ENCODE data around the gene NBEA.
A peak's percentile ranks its signal among the peaks of the same experiment; 100 is the strongest.
"Not testable (repeated sequence)": the region's sequence is repeated elsewhere in the genome, so short reads cannot be mapped to it uniquely, and the experiment has no call there.

NBEA gene

DNA sequence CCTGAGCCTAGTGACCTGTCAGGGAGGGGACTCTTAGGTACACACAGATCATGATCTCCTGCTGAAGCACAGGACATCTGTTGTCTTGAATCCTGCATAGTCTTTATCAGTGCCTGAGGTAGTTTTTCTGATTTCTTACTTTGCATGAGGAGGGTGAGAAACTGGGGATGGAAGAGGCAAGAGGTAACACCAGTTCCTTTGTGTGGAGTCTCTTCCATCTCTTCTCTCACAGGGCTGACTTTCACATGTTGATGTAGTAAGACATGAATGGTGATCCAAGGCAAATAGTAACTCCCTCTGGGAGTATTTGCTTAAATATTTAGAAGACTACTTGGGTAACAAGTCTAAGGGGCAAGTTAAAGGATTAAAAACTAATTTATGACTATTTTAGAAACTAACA is 9.5 kb downstream of the NBEA start:
- no peak for DNase-seq

GRCh38 chr13:34959489-34959888 is 17.4 kb downstream of the NBEA start:
- DNase-seq = no peak

- no peak for DNase-seq
These were observed 22.5 kb downstream of the NBEA start for GRCh38 chr13:34964558-34964957.

- peak; percentile 65 for DNase-seq
These were observed 25.9 kb downstream of the NBEA start for GRCh38 chr13:34967851-34968562.

DNA sequence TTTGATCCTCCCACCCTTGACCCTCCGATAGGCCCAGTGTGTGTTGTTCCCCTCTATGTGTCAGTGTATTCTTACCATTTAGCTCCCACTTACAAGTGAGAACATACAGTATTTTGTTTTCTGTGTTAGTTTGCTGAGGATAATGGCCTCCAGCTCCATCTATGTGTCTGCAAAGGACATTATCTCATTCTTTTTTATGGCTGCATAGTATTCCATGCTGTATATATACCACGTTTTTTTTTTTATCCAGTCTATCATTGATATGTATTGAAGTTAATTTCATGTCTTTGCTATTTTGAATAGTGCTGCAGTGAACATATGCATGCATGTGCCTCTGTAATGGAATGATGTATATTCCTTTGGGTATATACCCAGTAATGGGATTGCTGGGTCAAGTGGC is 27.5 kb downstream of the NBEA start:
- DNase-seq = not testable (repeated sequence)

DNA sequence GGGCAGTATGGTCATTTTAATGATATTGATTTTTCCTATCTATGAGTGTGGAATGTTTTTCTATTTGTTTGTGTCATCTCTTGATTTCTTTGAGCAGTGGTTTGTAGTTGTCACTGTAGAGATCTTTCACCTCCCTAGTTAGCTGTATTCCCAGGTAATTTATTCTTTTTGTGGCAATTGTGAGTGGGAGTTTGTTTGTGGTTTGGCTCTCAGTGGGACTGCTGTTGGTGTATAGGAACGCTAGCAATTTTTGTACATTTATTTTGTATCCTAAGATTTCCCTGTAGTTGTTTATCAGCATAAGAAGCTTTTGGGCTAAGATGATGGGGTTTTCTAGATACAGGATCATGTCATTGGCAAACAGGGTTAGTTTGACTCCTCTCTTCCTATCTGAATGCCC is 28.9 kb downstream of the NBEA start:
- no peak for DNase-seq

DNA sequence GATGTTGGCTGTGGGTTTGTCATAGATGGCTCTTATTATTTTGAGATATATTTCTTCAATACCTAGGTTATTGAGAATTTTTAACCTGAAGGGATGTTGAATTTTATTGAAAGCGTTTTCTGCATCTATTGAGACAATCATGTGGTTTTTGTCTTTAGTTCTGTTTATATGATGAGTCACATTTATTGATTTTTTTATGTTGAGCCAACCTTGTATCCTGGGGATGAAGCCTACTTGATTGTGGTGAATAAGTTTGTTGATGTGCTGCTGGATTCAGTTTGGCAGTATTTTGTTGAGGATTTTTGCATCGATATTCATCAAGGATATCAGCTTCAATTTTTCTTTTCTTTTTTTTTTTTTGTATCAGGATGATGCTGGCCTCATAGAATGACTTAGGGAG is 29.4 kb downstream of the NBEA start:
- no peak for DNase-seq

- not testable (repeated sequence) for DNase-seq
These were observed 43.1 kb downstream of the NBEA start for GRCh38 chr13:34985199-34985598.

- no peak for DNase-seq
These were observed 46.3 kb downstream of the NBEA start for GRCh38 chr13:34988330-34988791.

DNA sequence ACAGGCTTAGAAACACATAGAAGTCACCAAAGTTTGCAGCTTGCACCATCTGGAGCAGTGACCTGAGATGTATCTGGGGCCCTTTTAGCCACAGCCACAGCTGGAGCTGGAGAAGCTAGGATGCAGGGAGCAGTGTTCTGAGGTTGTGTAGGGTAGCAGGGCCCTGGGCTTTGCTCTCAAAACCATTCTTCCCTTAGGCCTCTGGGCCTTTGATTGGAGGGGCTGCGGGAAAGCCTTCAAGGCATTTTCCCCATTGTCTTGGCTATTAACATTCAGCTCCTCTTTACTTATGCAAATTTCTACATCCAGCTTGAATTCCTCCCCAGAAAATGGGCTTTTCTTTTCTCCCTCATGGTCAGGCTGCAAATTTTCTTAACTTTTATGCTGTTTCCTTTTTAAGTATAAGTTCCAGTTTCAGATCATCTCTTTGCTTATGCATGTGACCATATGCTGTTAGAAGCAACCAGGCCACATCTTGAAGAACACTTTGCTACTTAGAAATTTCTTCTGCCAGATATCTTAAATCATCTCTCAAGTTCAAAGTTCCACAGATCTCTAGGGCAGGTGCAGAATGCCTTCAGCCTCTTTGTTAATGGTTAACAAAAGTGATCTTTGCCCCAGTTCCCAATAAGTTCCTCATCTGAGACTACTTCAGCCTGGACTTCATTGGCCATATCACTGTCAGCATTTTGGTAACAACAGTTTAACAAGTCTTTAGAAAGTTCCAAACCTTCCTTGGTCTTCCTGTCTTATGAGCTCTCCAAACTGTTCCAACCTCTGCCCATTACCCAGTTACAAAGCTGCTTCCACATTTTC is 48.5 kb downstream of the NBEA start:
- DNase-seq = no peak

GRCh38 chr13:34993470-34993869 is 51.4 kb downstream of the NBEA start:
- no peak for DNase-seq

DNA sequence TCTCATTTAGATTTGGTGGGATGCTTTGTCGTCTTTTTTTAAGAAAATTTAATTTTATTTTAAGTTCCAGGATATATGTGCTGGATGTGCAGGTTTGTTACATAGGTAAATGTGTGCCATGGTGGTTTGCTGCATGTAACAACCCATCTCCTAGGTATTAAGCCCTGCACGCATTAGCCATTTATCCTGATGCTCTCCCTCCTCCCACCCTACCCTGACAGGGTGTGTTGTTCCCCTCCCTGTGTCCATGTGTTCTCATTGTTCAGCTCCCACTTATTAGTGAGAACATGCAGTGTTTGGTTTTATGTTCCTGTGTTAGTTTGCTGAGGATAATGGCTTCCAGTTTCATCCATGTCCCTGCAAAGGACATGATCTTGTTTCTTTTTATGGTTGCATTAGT is 61.7 kb downstream of the NBEA start:
- DNase-seq = not testable (repeated sequence)

- DNase-seq = no peak
These were observed 63.0 kb downstream of the NBEA start for GRCh38 chr13:35005051-35005450.

DNA sequence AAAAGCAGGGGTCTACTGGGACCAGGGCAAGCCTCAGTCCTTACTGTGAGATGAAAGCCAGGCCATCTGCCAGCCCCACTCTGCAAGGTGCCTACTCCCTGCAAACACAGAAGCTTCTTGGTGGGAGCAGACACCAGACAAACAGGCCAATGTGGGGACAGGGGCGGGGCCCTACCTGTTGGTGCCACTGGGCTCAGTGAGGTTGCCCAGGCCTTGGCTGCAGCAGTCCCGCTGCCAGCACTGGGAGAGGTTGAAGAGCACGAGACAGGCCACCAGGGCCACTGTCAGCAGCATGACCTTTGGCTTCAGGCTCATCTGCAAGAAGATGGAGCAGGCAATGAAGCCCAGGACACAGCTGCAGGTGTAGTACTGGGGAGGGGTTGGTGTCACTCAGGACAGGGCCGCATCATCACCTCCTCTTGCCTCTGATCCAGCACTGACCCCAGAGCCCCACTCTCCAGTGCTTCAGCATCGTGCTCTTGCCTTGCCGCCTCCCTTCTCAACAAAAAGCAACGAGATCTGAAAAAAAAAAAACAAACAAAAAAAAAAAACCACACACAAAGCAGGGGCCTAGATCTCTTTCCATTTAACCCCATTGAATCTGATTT is 72.6 kb downstream of the NBEA start:
- DNase-seq = no peak

DNA sequence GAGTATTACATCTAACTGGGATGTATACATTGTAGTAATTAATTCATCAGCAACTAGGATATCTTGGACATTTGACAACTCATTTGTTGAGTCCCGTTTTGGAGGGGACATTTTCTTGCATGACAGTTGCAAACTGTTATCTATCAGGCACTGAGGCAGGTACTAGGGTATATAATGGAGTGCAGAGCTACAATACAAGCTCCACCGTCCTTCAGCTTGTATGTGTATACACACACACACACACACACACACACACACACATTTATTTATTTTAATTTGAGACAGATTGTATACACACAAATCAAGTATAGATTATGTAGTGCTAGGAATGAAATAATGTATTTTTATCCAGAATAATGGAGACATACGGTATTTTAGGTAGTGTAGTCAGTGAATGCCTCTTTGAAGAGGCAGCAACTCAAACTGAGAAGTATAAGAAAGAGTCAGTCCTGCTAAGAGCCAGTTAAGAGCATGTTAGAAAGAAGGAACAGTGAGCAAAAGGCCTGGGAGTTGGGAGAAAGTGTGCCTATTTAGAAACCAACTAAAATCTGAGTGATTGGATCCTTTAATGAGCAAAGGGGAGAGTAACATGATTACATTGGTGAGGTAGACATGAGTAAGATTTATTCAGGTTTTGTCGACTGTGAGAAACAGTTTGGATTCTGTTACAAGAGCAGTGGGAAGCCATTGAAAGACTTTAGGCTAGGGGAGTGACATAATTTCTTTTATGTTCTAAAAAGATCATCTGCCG is 74.5 kb downstream of the NBEA start:
- no peak for DNase-seq

GRCh38 chr13:35025314-35025713 is 83.2 kb downstream of the NBEA start:
- DNase-seq = no peak

- no peak for DNase-seq
These were observed 86.3 kb downstream of the NBEA start for GRCh38 chr13:35028338-35028867.

DNA sequence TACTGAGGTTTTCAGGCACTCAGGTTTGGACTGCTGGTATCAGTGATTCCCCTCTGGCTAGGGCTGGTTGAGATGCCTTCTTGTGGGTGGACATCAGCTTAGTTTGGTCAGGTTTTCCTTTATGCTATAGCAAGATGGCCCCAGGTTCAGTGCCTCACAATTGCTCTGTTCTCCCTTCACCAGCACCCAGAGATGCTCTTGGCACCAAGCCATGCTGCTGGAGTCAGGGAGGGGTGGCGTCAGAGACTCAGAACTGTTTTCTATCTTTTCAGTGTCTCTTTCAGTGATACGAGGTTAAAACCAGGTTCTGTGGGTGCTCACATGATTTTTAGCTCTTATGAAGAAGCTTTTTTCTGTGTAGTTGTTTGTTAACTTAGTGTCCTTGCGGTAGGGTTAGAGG is 96.9 kb downstream of the NBEA start:
- no peak for DNase-seq

- DNase-seq = no peak
These were observed 104.5 kb downstream of the NBEA start for GRCh38 chr13:35046587-35046986.

GRCh38 chr13:35055705-35056104 is 113.6 kb downstream of the NBEA start:
- no peak for DNase-seq

GRCh38 chr13:35057858-35058257 is 115.8 kb downstream of the NBEA start:
- no peak for DNase-seq

DNA sequence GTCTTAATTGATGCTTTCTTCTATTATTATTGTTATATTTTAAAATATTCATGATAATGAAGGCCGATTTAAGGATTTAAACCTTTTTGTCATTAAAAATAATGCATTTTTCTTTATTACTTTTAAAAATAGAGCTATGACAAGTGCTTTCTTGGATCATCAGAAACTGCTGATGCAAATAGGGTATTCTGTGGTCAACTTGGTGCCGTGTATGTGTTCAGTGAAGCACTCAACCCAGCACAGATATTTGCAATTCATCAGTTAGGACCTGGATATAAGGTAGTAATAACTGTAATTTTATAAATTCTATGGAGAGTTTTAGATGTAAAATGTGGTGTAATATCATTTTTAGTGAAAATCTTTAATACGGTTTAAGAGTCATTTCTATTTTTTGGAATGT is 116.5 kb downstream of the NBEA start:
- DNase-seq = not testable (repeated sequence)

DNA sequence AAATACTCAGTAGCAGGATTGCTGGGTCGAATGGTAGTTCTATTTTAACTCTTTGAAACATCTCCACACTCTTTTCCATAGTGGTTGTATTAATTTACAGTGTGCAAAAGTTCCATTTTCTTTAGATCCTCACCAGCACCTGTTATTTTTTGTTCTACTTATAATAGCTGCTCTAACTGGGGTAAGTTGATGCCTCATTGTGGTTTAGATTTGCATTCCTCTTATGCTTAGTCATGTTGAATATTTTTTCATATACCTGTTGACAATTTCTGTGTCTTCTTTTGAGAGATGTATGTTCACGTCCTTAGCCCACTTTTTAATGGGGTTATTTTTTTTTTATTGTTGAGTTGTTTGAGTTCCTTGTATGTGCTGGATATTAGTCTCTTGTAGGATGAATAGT is 144.6 kb downstream of the NBEA start:
- DNase-seq = no peak

All from SHP77 treated with DMSO at 0.1 percent for 48 hours (cell line).